ENCODE data around the gene AKAP6. TPM values are rescaled to one million over a fixed set of nuclear protein-coding genes. Genes with fewer than 3 reads are reported as not detected.

AKAP6 gene
- total and polyA plus RNA-seq, 2 of the 8 experiments (the other 6 are each of a cell fraction or from before 2014, with no cell fraction given), result 0.09 to 0.89 TPM

DNA sequence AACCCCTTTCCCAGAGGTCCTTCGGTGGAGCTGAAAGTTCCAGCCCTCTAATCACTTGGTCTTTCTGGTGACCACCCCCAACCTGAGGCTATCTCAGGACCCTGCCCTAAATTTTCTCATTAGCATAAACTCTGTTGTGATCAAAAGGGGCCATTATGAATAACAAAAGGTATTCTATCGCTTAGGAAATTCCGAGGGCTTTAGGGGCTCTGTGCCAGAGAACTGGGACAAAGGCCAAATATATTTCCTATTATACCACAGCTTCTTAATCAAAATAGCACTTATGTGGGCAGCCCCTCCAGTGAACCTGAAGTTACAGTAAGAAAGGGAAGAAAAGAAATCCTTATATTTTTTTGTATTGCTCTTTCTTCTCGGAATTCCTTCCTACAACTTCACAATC, 484.3 kb downstream of the AKAP6 start (continued):
- TF ChIP-seq GTF2F1 (IDR thresholded peaks at IDR 0.05; ENCODE audit: borderline replicate concordance, low read depth, low read length) (no peak), EGR1 (IDR thresholded peaks at IDR 0.05; ENCODE audit: borderline replicate concordance, low read depth, low read length) (no peak)
